Left kidney (tissue), 2 donors: ENCODE measurements around the gene DCUN1D4. TPM values are rescaled to one million over a fixed set of nuclear protein-coding genes. Genes with fewer than 3 reads are reported as not detected.
A peak's percentile ranks its signal among the peaks of the same experiment; 100 is the strongest.

Source experiments
- DNase-seq: peaks from one replicate; pipeline ENCODE4 v3.0.0-alpha.2; 2013
- polyA plus RNA-seq: library from polyadenylated mRNA; unstranded; fragments of 120-200 nt; gene quantifications from one replicate; pipeline ENCODE4 v1.2.1, GENCODE V29; 2013; ENCODE audit not compliant: insufficient read length

DCUN1D4 gene
- polyA plus RNA-seq, 1 donor, result 79.1 TPM

- peak; percentile 10 for DNase-seq
These were observed 121.0 kb downstream of the DCUN1D4 start for GRCh38 chr4:51963841-51964517.

DNA sequence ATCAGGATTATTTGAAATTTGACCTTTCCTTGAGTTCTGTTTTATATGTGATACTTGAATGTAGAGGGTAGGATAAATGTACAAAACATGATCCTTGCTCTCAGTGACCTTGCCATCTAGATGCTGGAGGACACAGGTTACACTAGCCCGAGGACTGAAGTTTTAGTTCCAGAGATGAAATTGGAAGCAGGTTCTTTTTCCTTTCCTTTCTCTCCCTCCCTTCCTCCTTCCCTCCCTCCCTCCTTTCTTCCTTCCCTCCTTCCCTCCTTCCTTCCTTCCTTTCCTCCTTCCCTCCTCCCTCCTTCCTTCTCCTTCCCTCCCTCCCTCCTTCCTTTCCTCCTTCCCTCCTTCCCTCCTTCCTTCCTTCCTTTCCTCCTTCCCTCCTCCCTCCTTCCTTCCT lies 122.9 kb downstream of the DCUN1D4 start:
- no peak for DNase-seq

Other genes starting within 250 kb of the DCUN1D4 start
- gene LRRC66, start 177.2 kb downstream of the DCUN1D4 start, polyA plus RNA-seq, result 1.3 TPM
- gene SGCB, start 195.1 kb downstream of the DCUN1D4 start, polyA plus RNA-seq, result 49.9 TPM
- 1.6 TPM for gene SPATA18, start 208.2 kb downstream of the DCUN1D4 start, polyA plus RNA-seq